H1 (cell line): ENCODE data around the gene TAF4. TPM values are rescaled to one million over a fixed set of nuclear protein-coding genes. Genes with fewer than 3 reads are reported as not detected.

Source experiments
- CTCF ChIA-PET: fragments of 300-600 bp; sonication (Branson Sonifier 250); formaldehyde crosslinking; loops from one replicate; lab custom pipeline; 2021; ENCODE audit not compliant: partially characterized antibody; lab: Charles Lee
- POLR2A ChIA-PET: fragments of 300-600 bp; sonication (Branson Sonifier 250); formaldehyde crosslinking; loops from one replicate; lab custom pipeline; 2021; ENCODE audit warnings: inconsistent platforms; ENCODE audit not compliant: partially characterized antibody; lab: Charles Lee
- DNase-seq, 2 experiments: peaks; one replicate each; pipeline versions ENCODE4 v3.0.0 to v3.0.0-alpha.2; 2010 to 2022; ENCODE audit warnings: low spot score in 2 of 2, low read depth in 1 of 2, mixed read lengths in 1 of 2
- FAIRE-seq: peaks from 2 replicates; lab custom pipeline; 2011; peaks lifted over from hg19 to GRCh38; lab: Jason Lieb, UNC
- H2AFZ ChIP-seq: 2 replicates; pipeline ENCODE4 v1.8.1; 2012; ENCODE audit warnings: low read length, inconsistent platforms
- H2AK5ac ChIP-seq: 2 replicates; pipeline ENCODE4 v1.6.1; 2013; ENCODE audit warnings: low read depth, low read length
- H2BK120ac ChIP-seq: replicated peaks from 2 replicates; pipeline ENCODE3; 2013; ENCODE audit warnings: low read depth, low read length, inconsistent platforms
- H2BK12ac ChIP-seq: 2 replicates; pipeline ENCODE4 v1.6.1; 2013; ENCODE audit warnings: low read depth, low read length
- H2BK15ac ChIP-seq: 2 replicates; pipeline ENCODE4 v1.6.1; 2013; ENCODE audit warnings: low read length
- H2BK20ac ChIP-seq: 2 replicates; pipeline ENCODE4 v1.6.1; 2013; ENCODE audit warnings: low read length
- H2BK5ac ChIP-seq: 2 replicates; pipeline ENCODE4 v1.6.1; 2013; ENCODE audit warnings: low read depth, low read length
- H3K14ac ChIP-seq: 2 replicates; pipeline ENCODE4 v1.6.1; 2013; ENCODE audit warnings: inconsistent platforms; ENCODE audit not compliant: insufficient read length
- H3K18ac ChIP-seq: 2 replicates; pipeline ENCODE4 v1.6.1; 2013; ENCODE audit warnings: low read length; ENCODE audit errors: extremely low read depth
- H3K23ac ChIP-seq: 2 replicates; pipeline ENCODE4 v1.6.1; 2013; ENCODE audit warnings: inconsistent platforms; ENCODE audit not compliant: insufficient read length
- H3K23me2 ChIP-seq: 2 replicates; pipeline ENCODE4 v1.6.1; 2013; ENCODE audit warnings: low read depth, low read length
- H3K27ac ChIP-seq: 2 replicates; pipeline ENCODE4 v1.6.1; 2011; ENCODE audit warnings: low read depth, low read length, inconsistent platforms
- H3K27me3 ChIP-seq, 4 experiments: replicated peaks in 1 of 4; 1 replicate in 1 of 4; 2 replicates in 3 of 4; pipeline versions ENCODE4 v1.6.1 to v1.8.1; 2011 to 2013; ENCODE audit warnings: low read length in 3 of 4, mild to moderate bottlenecking in 3 of 4, inconsistent platforms in 2 of 4, mixed read lengths in 2 of 4, moderate library complexity in 1 of 4; ENCODE audit not compliant: control insufficient read depth in 3 of 4, insufficient read depth in 3 of 4; ENCODE audit errors: extremely low read depth in 1 of 4
- H3K36me3 ChIP-seq, 4 experiments: 2 replicates each; pipeline versions ENCODE4 v1.6.1 to v1.8.1; 2011 to 2013; ENCODE audit warnings: mild to moderate bottlenecking in 4 of 4, low read length in 3 of 4, moderate library complexity in 2 of 4, control low read depth in 1 of 4, inconsistent platforms in 1 of 4; ENCODE audit not compliant: insufficient read depth in 4 of 4, control insufficient read depth in 2 of 4
- H3K4ac ChIP-seq: replicated peaks from 2 replicates; pipeline ENCODE3; 2013; ENCODE audit warnings: low read length, low read depth, mixed read lengths, inconsistent platforms; ENCODE audit not compliant: insufficient read length
- H3K4me1 ChIP-seq, 4 experiments: replicated peaks in 1 of 4; 1 replicate in 1 of 4; 2 replicates in 3 of 4; pipeline versions ENCODE4 v1.6.1 to v1.8.1; 2011 to 2013; ENCODE audit warnings: low read length in 3 of 4, inconsistent platforms in 2 of 4, mixed read lengths in 1 of 4; ENCODE audit not compliant: insufficient read depth in 4 of 4, control insufficient read depth in 3 of 4
- H3K4me2 ChIP-seq, 2 experiments: 2 replicates each; pipeline versions ENCODE4 v1.6.1 to v1.8.1; 2011 to 2013; ENCODE audit warnings: low read depth in 2 of 2, low read length in 2 of 2, control low read depth in 1 of 2, inconsistent platforms in 1 of 2, mild to moderate bottlenecking in 1 of 2; ENCODE audit not compliant: insufficient read depth in 1 of 2
- H3K4me3 ChIP-seq, 4 experiments: fragments of 200-600, 300-600 bp in 1 of 4; sonication (generic), shearing (Covaris generic), sonication (Bioruptor Twin) in 1 of 4; 2 replicates each; pipeline versions ENCODE4 v1.5.1 to v1.8.1; 2011 to 2016; ENCODE audit warnings: low read length in 4 of 4, low read depth in 3 of 4, control low read depth in 2 of 4, inconsistent platforms in 2 of 4, mild to moderate bottlenecking in 2 of 4, mixed read lengths in 1 of 4, moderate library complexity in 1 of 4; ENCODE audit not compliant: insufficient read depth in 2 of 4; ENCODE audit errors: extremely low read depth in 1 of 4
- H3K56ac ChIP-seq: replicated peaks from 2 replicates; pipeline ENCODE3; 2013; ENCODE audit warnings: low read depth, mild to moderate bottlenecking, mixed read lengths, low read length, inconsistent platforms; ENCODE audit not compliant: insufficient read length
- H3K79me1 ChIP-seq: 2 replicates; pipeline ENCODE4 v1.6.1; 2013; ENCODE audit warnings: low read depth, low read length, control low read depth
- H3K79me2 ChIP-seq, 2 experiments: 2 replicates each; pipeline versions ENCODE4 v1.6.1 to v1.8.1; 2012 to 2013; ENCODE audit warnings: low read length in 2 of 2, mild to moderate bottlenecking in 2 of 2, inconsistent platforms in 1 of 2; ENCODE audit not compliant: insufficient read depth in 2 of 2, control insufficient read depth in 1 of 2
- H3K9ac ChIP-seq, 4 experiments: replicated peaks in 1 of 4; 1 replicate in 1 of 4; 2 replicates in 3 of 4; pipeline versions ENCODE4 v1.6.1 to v1.8.1; 2011 to 2013; ENCODE audit warnings: low read depth in 3 of 4, low read length in 3 of 4, control low read depth in 2 of 4, mild to moderate bottlenecking in 2 of 4, moderate library complexity in 2 of 4, inconsistent platforms in 1 of 4; ENCODE audit errors: extremely low read depth in 1 of 4
- H3K9me3 ChIP-seq, 2 experiments: 2 replicates each; pipeline versions ENCODE4 v1.6.1 to v1.8.1; 2012 to 2013; ENCODE audit warnings: mild to moderate bottlenecking in 2 of 2, moderate library complexity in 2 of 2, control low read depth in 1 of 2, inconsistent platforms in 1 of 2, low read depth in 1 of 2, low read length in 1 of 2, mixed read lengths in 1 of 2; ENCODE audit not compliant: insufficient read depth in 2 of 2
- H4K20me1 ChIP-seq, 2 experiments: replicated peaks in 1 of 2; 2 replicates each; pipeline versions ENCODE3 to v1.8.1; 2011 to 2013; ENCODE audit warnings: inconsistent platforms in 2 of 2, low read length in 2 of 2, mild to moderate bottlenecking in 1 of 2; ENCODE audit not compliant: insufficient read depth in 2 of 2, control insufficient read depth in 1 of 2
- H4K5ac ChIP-seq: 2 replicates; pipeline ENCODE4 v1.6.1; 2013; ENCODE audit warnings: low read length, low read depth, mixed read lengths, inconsistent platforms; ENCODE audit not compliant: insufficient read length
- H4K8ac ChIP-seq: 2 replicates; pipeline ENCODE4 v1.8.0; 2013; ENCODE audit warnings: mild to moderate bottlenecking, moderate library complexity, low read length, inconsistent platforms; ENCODE audit not compliant: insufficient read depth; ENCODE audit errors: extremely low read depth
- H4K91ac ChIP-seq: replicated peaks from 2 replicates; pipeline ENCODE3; 2013; ENCODE audit warnings: low read length, mixed read lengths, inconsistent platforms; ENCODE audit not compliant: insufficient read length
- ATF2 ChIP-seq: IDR thresholded peaks from 2 replicates; pipeline ENCODE4 v1.6.1; 2012; ENCODE audit warnings: low read length, inconsistent platforms
- CTBP2 ChIP-seq: IDR thresholded peaks from 2 replicates; pipeline ENCODE4 v1.7.0; 2011; ENCODE audit warnings: borderline replicate concordance, mild to moderate bottlenecking, moderate library complexity, mixed read lengths, low read length; ENCODE audit not compliant: insufficient read depth, insufficient read length
- EZH2 ChIP-seq: fragments of 200-600 bp; sonication (generic); IDR thresholded peaks from 2 replicates; pipeline ENCODE4 v1.7.1; 2012; ENCODE audit warnings: low read depth, mild to moderate bottlenecking, moderate library complexity, low read length, inconsistent platforms; ENCODE audit not compliant: severe bottlenecking
- KDM4A ChIP-seq: IDR thresholded peaks from one replicate; pipeline ENCODE4 v1.7.1; 2012; ENCODE audit warnings: low read depth, mild to moderate bottlenecking, moderate library complexity, low read length, inconsistent platforms; ENCODE audit not compliant: severe bottlenecking
- KDM5A ChIP-seq: fragments of 200-600 bp; IDR thresholded peaks from 2 replicates; pipeline ENCODE4 v1.7.1; 2012; ENCODE audit warnings: mild to moderate bottlenecking, low read length, inconsistent platforms, mixed read lengths
- POLR2A ChIP-seq, 2 experiments: IDR thresholded peaks; 1 replicate in 1 of 2; 2 replicates in 1 of 2; pipeline ENCODE4 v1.6.1; 2011; ENCODE audit warnings: low read depth in 2 of 2, low read length in 2 of 2, mild to moderate bottlenecking in 2 of 2; ENCODE audit errors: control extremely low read depth in 1 of 2
- SAP30 ChIP-seq: fragments of 300-600 bp; sonication (generic); IDR thresholded peaks from 2 replicates; pipeline ENCODE4 v1.7.1; 2012; ENCODE audit warnings: low read length, moderate library complexity, mild to moderate bottlenecking, inconsistent platforms; ENCODE audit not compliant: insufficient read depth, insufficient replicate concordance
- SIX5 ChIP-seq: IDR thresholded peaks from 2 replicates; pipeline ENCODE4 v1.6.1; 2011; ENCODE audit warnings: mild to moderate bottlenecking, low read depth, low read length
- TAF1 ChIP-seq: IDR thresholded peaks from 2 replicates; pipeline ENCODE4 v1.6.1; 2011; ENCODE audit warnings: mild to moderate bottlenecking, low read depth, low read length
- TBP ChIP-seq: IDR thresholded peaks from 2 replicates; pipeline ENCODE4 v1.6.1; 2011; ENCODE audit warnings: low read depth, low read length, improper control_type of control experiment
- WGBS, 2 experiments: shearing (Covaris generic) in 1 of 2; methylation state at CpG; one replicate each; pipeline versions ENCODE4 v1.1.6 to v1.1.7; 2013 to 2015; ENCODE audit warnings: low lambda C conversion rate in 2 of 2, mixed read lengths in 2 of 2, inconsistent platforms in 1 of 2, low coverage in 1 of 2, missing lambda C conversion rate in 1 of 2; ENCODE audit not compliant: insufficient replicate concordance in 2 of 2, insufficient coverage in 1 of 2, insufficient read length in 1 of 2; ENCODE audit errors: extremely low coverage in 1 of 2, missing lambda C conversion rate in 1 of 2; 5-methylcytosine and 5-hydroxymethylcytosine counted together
- polyA plus RNA-seq, 7 experiments: library from polyadenylated mRNA; depleted of rRNA in 3 of 7; stranded (reverse) in 5 of 7; unstranded in 2 of 7; fragments of >200 nt in 5 of 7; fragments of 200-250 nt in 2 of 7; gene quantifications; 1 replicate in 5 of 7; 2 replicates in 1 of 7; 4 replicates in 1 of 7; pipeline versions ENCODE4 v1.2.1 to v1.2.3, GENCODE V29; 2011 to 2013; ENCODE audit warnings: missing spikeins in 2 of 7, mixed read lengths in 2 of 7
- total RNA-seq: library from RNA; stranded (reverse); fragmentation: NEBNext Ultra II Directional; extraction: Animal tissue kit (Norgen Biotek cat#: 25700); gene quantifications from 2 replicates; pipeline ENCODE4 v1.2.1, GENCODE V29; 2021

Gene TAF4
- total and polyA plus RNA-seq, 2 of the 8 experiments (the other 6 are each of a cell fraction or from before 2014, with no cell fraction given) = 16.0 to 30.1 TPM

- peaks cover 0 to 4% (median under 1%) of the 10 kb centered on the region in 4 experiments; a peak in 3 of 8 replicates for H3K36me3 ChIP-seq
- H4K91ac ChIP-seq = no peak overlapping the region
- H2BK5ac ChIP-seq = no peak overlapping the region
- H3K4ac ChIP-seq = no peak overlapping the region
- FAIRE-seq (no peak), DNase-seq (no peak)
- H3K18ac ChIP-seq = no peak overlapping the region
- H2BK20ac ChIP-seq = no peak overlapping the region
- H4K20me1 ChIP-seq = peaks cover 35 to 36% of the 10 kb centered on the region in 2 experiments
- no peak overlapping the region for H3K14ac ChIP-seq
- H2BK15ac ChIP-seq = no peak overlapping the region
- no peak overlapping the region for H4K8ac ChIP-seq
- H3K79me2 ChIP-seq = peaks cover 37 to 56% of the 10 kb centered on the region in 2 experiments; a peak in 3 of 4 replicates
- no peak overlapping the region for H4K5ac ChIP-seq
- H3K27ac ChIP-seq = no peak overlapping the region
- H3K4me1 ChIP-seq = peaks cover 5 to 18% (median 14%) of the 10 kb centered on the region in 4 experiments
- H3K23ac ChIP-seq = no peak overlapping the region
- H3K4me3 ChIP-seq = peak overlapping the region in 3 of 4 experiments; percentile 38 to 60 (median 39); a peak in 4 of 8 replicates
- H3K56ac ChIP-seq = no peak overlapping the region
- H3K4me2 ChIP-seq = peak overlapping the region; percentile 72 to 75
- peaks cover 12% of the 10 kb centered on the region; the same call in 1 of the 2 replicates for H3K79me1 ChIP-seq
- H3K9me3 ChIP-seq = no peaks in the 10 kb centered on the region
- no peak overlapping the region for H2BK12ac ChIP-seq
- H2AK5ac ChIP-seq = no peak overlapping the region
- 85% methylated on average over 36 of the region's 39 CpGs; no CpG with 5 or more reads in 1 of the 2 experiments for WGBS, 2 experiments
- H3K23me2 ChIP-seq = peaks cover 7% of the 10 kb centered on the region; the same call in 1 of the 2 replicates
- CTCF ChIA-PET = interaction anchor here (1.0 to 1.7 kb wide), 4 partner anchors 10 to 78 kb away, joined by 3 to 10 read pairs (median 4); no protein-coding TSS in a partner anchor
- no peak overlapping the region for H2BK120ac ChIP-seq
- POLR2A ChIA-PET = interaction anchor here (0.8 to 1.8 kb wide), 7 partner anchors 9 to 84 kb away, joined by 3 to 10 read pairs (median 4); partner anchors contain the start of genes LSM14B, PSMA7 and SS18L1
- H3K9ac ChIP-seq = no peak overlapping the region
- H2AFZ ChIP-seq = no peak overlapping the region
- no peaks in the 10 kb centered on the region for H3K27me3 ChIP-seq
- TF ChIP-seq EZH2 = no peak
- no peak for TF ChIP-seq CTBP2
- TF ChIP-seq SIX5 = no peak
- no peak for TF ChIP-seq ATF2
- no peak for TF ChIP-seq KDM4A
- TF ChIP-seq TBP = no peak
- no peak for TF ChIP-seq KDM5A
- no peak for TF ChIP-seq TAF1
- no peak for TF ChIP-seq SAP30
- TF ChIP-seq POLR2A (IDR thresholded peaks at IDR 0.05; ENCODE audit: control extremely low read depth in 1 of 2, low read depth in 2 of 2, low read length in 2 of 2) = no peak
Observed at GRCh38 chr20:62063315-62063980, 2.2 kb downstream of the TAF4 start.
